Stimulated activated memory B cell treated with anti-CD40 and anti-IgM and Interleukin-4, amounts not matched to agents 10 μg/mL and 1 μg/mL and 100 μg/mL, for 72 hours (primary cell): ENCODE data around the gene TAF11L3.
"Not testable (repeated sequence)": the region's sequence is repeated elsewhere in the genome, so short reads cannot be mapped to it uniquely, and the experiment has no call there.

ENCODE experiments used
- ATAC-seq: fragments of 150-1000 bp; cut with Tn5 transposase; 2 replicates; pipeline ENCODE4 v1.10.0; 2021
- H3K27ac Mint-ChIP-seq: one replicate; pipeline ENCODE4 v1.8.0; 2022; ENCODE audit warnings: mild to moderate bottlenecking, mixed read lengths
- H3K27me3 Mint-ChIP-seq: one replicate; pipeline ENCODE4 v1.8.0; 2022; ENCODE audit warnings: mixed read lengths
- H3K36me3 Mint-ChIP-seq: one replicate; pipeline ENCODE4 v1.8.0; 2022; ENCODE audit warnings: mixed read lengths
- H3K4me1 Mint-ChIP-seq: one replicate; pipeline ENCODE4 v1.8.0; 2022; ENCODE audit warnings: mixed read lengths
- H3K4me3 Mint-ChIP-seq: one replicate; pipeline ENCODE4 v1.8.0; 2022; ENCODE audit warnings: mild to moderate bottlenecking, moderate library complexity, mixed read lengths
- H3K9me3 Mint-ChIP-seq: one replicate; pipeline ENCODE4 v1.8.0; 2022; ENCODE audit warnings: mixed read lengths

TAF11L3 gene

DNA sequence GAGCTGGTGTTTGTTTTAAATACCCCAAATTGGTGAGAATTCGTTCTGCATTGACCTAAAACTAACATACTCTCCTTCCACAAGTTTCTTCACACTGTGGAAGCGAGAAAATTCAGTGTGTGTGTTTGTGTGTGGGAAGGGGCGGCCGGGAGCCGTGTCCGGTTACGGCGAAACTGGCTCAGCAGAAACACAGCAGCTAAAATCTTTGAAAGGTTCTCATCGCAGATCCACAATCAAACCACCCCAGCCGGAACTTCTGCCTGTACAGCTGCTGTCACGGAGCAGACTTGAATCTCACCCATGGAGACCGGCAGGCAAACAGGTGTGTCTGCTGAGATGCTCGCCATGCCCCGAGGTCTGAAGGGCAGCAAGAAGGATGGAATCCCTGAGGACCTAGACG, at the start of gene TAF11L3:
TAF11L3 (plus strand) TSS at position 301 of the 400 bp plus-strand sequence.
- not testable (repeated sequence) for H3K27me3 Mint-ChIP-seq, H3K4me3 Mint-ChIP-seq, ATAC-seq, H3K27ac Mint-ChIP-seq, H3K9me3 Mint-ChIP-seq, H3K36me3 Mint-ChIP-seq, H3K4me1 Mint-ChIP-seq

- Mint-ChIP-seq H3K27me3 (no peaks in the 10 kb centered on the region), H3K36me3 (no peaks in the 10 kb centered on the region), H3K9me3 (no peaks in the 10 kb centered on the region), H3K27ac (no peak overlapping the region), H3K4me1 (peaks cover 18% of the 10 kb centered on the region), H3K4me3 (no peak overlapping the region)
- no peak for ATAC-seq
Measured at GRCh38 chr5:17470064-17470463, 48.1 kb upstream of the TAF11L3 start.

- H3K27me3 Mint-ChIP-seq, H3K9me3 Mint-ChIP-seq, H3K4me3 Mint-ChIP-seq, H3K27ac Mint-ChIP-seq, H3K36me3 Mint-ChIP-seq: not testable (repeated sequence)
- H3K4me1 Mint-ChIP-seq, result peaks cover 33% of the 10 kb centered on the region
- ATAC-seq, result peak; percentile 63
Measured at GRCh38 chr5:17475064-17475463, 43.1 kb upstream of the TAF11L3 start.

DNA sequence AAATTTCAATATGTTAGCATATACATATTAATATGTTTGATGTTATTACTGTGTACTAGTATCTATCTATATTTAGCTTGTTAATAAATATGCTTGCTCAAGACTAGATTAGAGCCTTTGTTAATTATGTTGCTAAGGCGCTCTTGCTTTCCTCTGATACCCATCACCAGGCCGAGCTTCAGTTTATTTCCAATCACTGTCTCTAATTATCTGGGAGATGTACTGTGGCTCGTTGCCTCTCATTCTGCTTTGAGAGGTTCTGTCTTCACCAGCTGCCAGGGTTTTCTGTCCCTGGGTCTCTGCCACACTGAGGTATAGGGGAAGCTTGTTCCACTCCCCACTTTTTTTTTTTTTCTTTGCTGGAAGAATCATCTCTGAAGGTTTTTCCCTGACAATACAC, 41.1 kb upstream of the TAF11L3 start:
- H3K4me1 Mint-ChIP-seq, result peaks cover 33% of the 10 kb centered on the region
- no peaks in the 10 kb centered on the region for H3K9me3 Mint-ChIP-seq
- H3K27ac Mint-ChIP-seq, result no peak overlapping the region
- no peaks in the 10 kb centered on the region for H3K36me3 Mint-ChIP-seq
- H3K27me3 Mint-ChIP-seq, result no peaks in the 10 kb centered on the region
- ATAC-seq, result no peak
- no peak overlapping the region for H3K4me3 Mint-ChIP-seq

- no peak for ATAC-seq
- H3K36me3 Mint-ChIP-seq, result no peaks in the 10 kb centered on the region
- H3K27ac Mint-ChIP-seq, result no peak overlapping the region
- H3K4me3 Mint-ChIP-seq, result no peak overlapping the region
- H3K4me1 Mint-ChIP-seq, result peaks cover 33% of the 10 kb centered on the region
- H3K9me3 Mint-ChIP-seq, result no peaks in the 10 kb centered on the region
- H3K27me3 Mint-ChIP-seq, result no peaks in the 10 kb centered on the region
Measured at GRCh38 chr5:17477573-17478265, 40.4 kb upstream of the TAF11L3 start.

- no peaks in the 10 kb centered on the region for H3K36me3 Mint-ChIP-seq
- H3K27me3 Mint-ChIP-seq, result no peaks in the 10 kb centered on the region
- H3K9me3 Mint-ChIP-seq, result no peaks in the 10 kb centered on the region
- ATAC-seq, result no peak
- no peak overlapping the region for H3K27ac Mint-ChIP-seq
- no peak overlapping the region for H3K4me3 Mint-ChIP-seq
- peaks cover 4% of the 10 kb centered on the region for H3K4me1 Mint-ChIP-seq
Measured at GRCh38 chr5:17481378-17481777, 36.8 kb upstream of the TAF11L3 start.

DNA sequence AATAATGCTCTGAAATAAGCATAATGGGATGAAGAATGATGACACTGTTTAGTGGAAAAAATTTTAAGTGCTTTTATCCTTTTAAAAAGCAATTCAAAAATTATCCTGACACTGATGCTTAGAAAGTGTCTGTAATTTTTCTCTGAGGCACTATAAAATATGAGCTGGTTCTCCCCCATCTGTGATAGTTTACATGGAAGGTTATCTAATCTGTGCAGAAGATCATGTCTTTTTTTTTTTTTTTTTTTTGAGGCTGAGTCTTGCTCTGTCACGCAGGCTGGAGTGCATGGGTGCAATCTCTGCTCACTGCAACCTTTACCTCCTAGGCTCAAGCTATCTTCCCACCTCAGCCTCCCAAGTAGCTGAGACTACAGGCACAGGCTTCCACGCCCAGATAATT, 35.4 kb upstream of the TAF11L3 start:
- H3K4me3 Mint-ChIP-seq, result no peak overlapping the region
- H3K36me3 Mint-ChIP-seq, result no peaks in the 10 kb centered on the region
- H3K27ac Mint-ChIP-seq, result no peak overlapping the region
- H3K9me3 Mint-ChIP-seq, result no peaks in the 10 kb centered on the region
- no peaks in the 10 kb centered on the region for H3K27me3 Mint-ChIP-seq
- H3K4me1 Mint-ChIP-seq, result no peaks in the 10 kb centered on the region
- ATAC-seq, result no peak

DNA sequence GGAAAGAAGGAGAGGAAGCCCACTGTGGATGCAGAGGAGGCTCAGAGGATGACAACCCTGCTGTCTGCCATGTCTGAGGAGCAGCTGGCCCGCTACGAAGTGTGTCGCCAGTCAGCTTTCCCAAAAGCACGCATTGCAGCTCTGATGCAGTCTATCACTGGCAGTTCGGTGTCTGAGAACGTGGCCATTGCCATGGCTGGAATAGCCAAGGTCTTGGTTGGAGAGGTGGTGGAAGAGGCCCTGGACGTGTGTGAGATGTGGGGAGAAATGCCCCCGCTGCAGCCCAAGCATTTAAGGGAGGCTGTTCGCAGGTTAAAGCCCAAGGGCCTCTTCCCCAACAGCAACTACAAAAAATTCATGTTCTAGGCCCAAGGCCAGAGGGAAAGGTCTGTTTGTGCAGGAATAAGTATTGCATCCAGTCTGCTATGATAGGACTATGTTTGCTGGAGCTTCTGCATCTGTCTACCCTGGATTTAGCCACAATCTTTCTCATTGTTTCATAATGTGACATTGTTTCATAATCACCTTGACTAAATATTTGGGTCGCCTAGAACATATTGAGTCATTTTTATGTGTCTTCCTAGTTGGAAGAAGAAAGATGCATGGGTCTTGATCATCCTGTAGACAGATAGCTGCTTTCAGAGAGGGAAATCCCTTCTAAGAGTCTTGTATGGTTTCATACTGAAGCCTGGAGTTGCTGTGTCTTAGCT, 31.5 kb upstream of the TAF11L3 start:
- H3K27ac Mint-ChIP-seq, H3K27me3 Mint-ChIP-seq, H3K4me1 Mint-ChIP-seq, H3K4me3 Mint-ChIP-seq, ATAC-seq, H3K9me3 Mint-ChIP-seq, H3K36me3 Mint-ChIP-seq: not testable (repeated sequence)

DNA sequence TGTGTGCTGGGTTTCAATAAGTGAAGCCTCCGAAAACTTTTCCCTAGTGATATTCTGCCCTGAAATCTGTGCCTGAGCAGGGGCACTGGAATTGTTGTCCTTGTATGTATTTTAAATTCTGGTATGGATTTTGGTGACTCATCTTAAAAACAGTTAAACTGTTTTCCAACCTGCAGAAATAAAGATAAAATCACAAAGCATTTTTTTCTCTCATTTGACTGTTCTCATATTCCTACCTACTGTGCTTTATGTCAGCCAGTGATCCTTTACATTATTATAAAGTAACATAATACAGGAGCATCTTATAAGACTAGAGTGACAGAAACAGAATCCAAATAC, 31.0 kb upstream of the TAF11L3 start:
- Mint-ChIP-seq H3K27me3 (no peaks in the 10 kb centered on the region), H3K27ac (no peak overlapping the region), H3K9me3 (no peaks in the 10 kb centered on the region), H3K4me1 (no peaks in the 10 kb centered on the region), H3K36me3 (no peaks in the 10 kb centered on the region), H3K4me3 (no peak overlapping the region)
- no peak for ATAC-seq

DNA sequence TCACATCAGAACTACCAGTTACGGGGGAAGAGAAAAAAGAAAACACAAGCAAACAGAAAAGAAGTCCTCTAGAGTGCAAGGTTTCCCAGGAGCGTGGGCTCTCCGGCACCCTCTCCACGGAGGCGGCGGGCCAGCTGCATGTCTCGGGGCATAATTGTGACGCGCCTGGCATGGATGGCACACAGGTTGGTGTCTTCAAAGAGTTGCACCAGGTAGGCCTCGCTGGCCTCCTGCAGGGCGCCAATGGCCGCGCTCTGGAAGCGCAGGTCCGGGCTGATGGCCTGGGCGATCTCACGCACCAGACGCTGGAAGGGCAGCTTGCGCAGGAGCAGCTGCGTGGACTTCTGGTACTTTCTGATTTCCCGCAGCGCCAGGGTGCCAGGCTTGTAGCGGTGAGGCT, 26.9 kb upstream of the TAF11L3 start:
- H3K4me1 Mint-ChIP-seq, H3K27me3 Mint-ChIP-seq, H3K9me3 Mint-ChIP-seq: not testable (repeated sequence)

DNA sequence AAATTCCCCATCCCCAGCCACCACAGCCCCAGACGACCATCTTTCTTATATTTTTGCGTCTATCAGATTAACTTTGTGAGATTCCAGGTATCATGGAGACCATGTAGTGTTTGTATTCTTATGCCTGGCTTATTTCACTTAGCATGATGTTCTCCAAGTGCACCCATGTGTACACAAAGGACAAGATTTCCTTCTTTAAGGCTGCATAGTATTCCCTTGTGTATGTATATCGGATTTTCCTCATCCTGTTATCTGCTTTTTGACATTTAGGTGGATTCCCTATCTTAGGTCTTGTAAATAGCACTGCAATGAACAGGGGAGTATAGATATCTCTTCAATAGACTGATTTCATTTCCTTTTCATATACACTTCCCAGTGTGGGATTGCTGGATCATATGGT, 25.4 kb upstream of the TAF11L3 start:
- Mint-ChIP-seq H3K36me3 (no peaks in the 10 kb centered on the region), H3K9me3 (peaks cover 6% of the 10 kb centered on the region), H3K4me3 (no peak overlapping the region), H3K27me3 (no peaks in the 10 kb centered on the region), H3K4me1 (no peaks in the 10 kb centered on the region), H3K27ac (no peak overlapping the region)
- ATAC-seq, result no peak

More for the DNA sequence above, 26.9 kb upstream of the TAF11L3 start:
- H3K4me3 Mint-ChIP-seq, ATAC-seq, H3K27ac Mint-ChIP-seq, H3K36me3 Mint-ChIP-seq: not testable (repeated sequence)

DNA sequence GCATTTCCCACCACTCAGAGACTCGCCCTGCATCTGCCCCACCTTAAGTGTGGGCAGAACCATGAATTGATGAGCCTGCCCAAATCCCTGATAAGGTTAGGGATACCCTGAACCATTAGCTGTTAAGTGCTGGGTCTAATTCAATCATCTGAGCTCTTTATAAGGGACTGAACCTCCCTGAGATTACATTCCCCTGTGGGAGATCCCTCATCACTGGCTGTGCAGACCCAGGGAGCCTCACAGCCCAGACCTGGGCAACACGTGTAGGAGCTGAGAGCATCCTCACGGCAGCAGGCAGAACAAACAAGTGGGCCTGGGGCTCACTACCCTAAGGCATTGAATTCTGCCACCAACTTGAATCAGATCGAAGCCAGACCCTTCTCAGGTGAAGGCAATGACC, 20.7 kb upstream of the TAF11L3 start:
- ATAC-seq, result no peak
- Mint-ChIP-seq H3K27me3 (no peaks in the 10 kb centered on the region), H3K27ac (no peak overlapping the region), H3K9me3 (peaks cover 6% of the 10 kb centered on the region), H3K4me3 (no peak overlapping the region), H3K4me1 (no peaks in the 10 kb centered on the region), H3K36me3 (no peaks in the 10 kb centered on the region)

- not testable (repeated sequence) for H3K4me1 Mint-ChIP-seq, ATAC-seq, H3K27ac Mint-ChIP-seq, H3K36me3 Mint-ChIP-seq, H3K9me3 Mint-ChIP-seq, H3K4me3 Mint-ChIP-seq, H3K27me3 Mint-ChIP-seq
Measured at GRCh38 chr5:17497931-17498330, 20.2 kb upstream of the TAF11L3 start, which contains the start of gene TAF11L2. TSS of gene TAF11L2 (plus strand) at chr5:17498231.

DNA sequence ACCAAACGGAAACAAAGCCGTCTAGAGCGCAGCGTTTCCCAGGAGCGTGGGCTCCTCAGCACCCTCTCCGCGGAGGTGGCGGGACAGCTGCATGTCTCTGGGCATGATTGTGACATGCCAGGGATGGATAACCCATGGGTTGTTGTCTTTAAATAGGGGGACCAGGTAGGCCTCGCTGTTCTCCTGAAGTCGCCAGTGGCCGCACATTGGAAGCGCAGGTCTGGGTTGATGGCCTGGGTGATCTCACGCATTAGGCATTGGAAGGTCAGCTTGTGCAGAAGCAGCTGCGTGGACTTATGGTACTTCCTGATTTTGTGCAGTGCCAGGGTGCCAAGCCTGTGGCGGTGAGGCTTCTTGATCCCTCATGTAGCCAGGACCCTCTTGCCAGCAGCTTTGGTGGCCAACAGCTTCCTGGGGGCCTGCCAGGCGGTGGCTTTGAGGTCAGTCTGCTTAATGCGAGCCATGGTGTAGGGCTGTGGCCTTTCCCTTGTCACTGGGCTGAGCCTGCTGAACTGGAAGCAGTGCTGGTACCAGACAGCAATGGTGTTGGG, 6.3 kb upstream of the TAF11L3 start:
- Mint-ChIP-seq H3K4me1 (no peaks in the 10 kb centered on the region), H3K27me3 (peaks cover 8% of the 10 kb centered on the region), H3K36me3 (no peaks in the 10 kb centered on the region), H3K9me3 (no peaks in the 10 kb centered on the region), H3K4me3 (no peak overlapping the region), H3K27ac (no peak overlapping the region)
- no peak for ATAC-seq

DNA sequence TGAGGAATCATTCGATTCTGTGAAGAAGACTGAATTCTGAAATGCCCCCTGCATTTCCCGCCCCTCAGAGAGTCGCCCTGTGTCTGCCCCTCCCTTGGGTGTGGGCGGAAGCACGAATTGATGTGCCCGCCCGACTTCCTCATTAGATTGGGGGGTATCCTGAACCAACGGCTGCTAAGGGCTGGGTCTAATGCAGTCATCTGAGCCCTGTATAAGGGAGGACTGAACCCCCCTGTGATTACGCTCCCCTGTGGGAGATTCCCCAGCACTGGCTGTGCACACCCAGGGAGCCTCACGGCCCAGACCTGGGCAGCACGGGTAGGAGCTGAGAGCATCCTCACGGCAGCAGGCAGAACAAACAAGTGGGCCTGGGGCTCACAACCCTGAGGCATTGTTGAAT, 641 bp upstream of the TAF11L3 start:
- not testable (repeated sequence) for H3K36me3 Mint-ChIP-seq, H3K27ac Mint-ChIP-seq, H3K27me3 Mint-ChIP-seq, H3K4me3 Mint-ChIP-seq, H3K9me3 Mint-ChIP-seq, ATAC-seq, H3K4me1 Mint-ChIP-seq

DNA sequence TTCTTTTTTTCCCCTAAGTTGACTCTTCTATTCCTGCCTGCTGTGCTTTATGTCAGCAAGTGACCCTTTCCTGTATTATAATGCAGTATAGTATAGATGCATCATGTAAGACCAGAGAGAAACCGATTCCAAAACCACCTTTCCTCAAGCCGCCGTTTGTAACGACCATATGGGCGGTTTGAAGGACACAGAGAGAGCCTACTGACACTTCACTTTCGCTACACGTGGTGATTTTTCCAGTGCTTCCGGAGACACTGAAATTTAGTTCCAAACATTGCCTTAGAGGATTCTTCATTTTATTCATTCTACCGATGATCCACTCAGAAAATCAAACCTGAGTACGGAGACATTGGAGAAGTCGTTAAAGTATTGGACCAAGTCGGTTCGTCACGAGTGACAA, 1.3 kb downstream of the TAF11L3 start:
- H3K36me3 Mint-ChIP-seq, H3K27ac Mint-ChIP-seq: not testable (repeated sequence)

More for the DNA sequence above, 1.3 kb downstream of the TAF11L3 start:
- H3K9me3 Mint-ChIP-seq, H3K4me3 Mint-ChIP-seq, H3K4me1 Mint-ChIP-seq, ATAC-seq, H3K27me3 Mint-ChIP-seq: not testable (repeated sequence)
